ENCODE measurements around the gene PRSS33. TPM values are rescaled to one million over a fixed set of nuclear protein-coding genes. Genes with fewer than 3 reads are reported as not detected.

PRSS33 gene
- polyA plus RNA-seq, 2 of the 4 experiments (the other 2 are of a cell fraction) = 0.04 TPM; not detected in 1

DNA sequence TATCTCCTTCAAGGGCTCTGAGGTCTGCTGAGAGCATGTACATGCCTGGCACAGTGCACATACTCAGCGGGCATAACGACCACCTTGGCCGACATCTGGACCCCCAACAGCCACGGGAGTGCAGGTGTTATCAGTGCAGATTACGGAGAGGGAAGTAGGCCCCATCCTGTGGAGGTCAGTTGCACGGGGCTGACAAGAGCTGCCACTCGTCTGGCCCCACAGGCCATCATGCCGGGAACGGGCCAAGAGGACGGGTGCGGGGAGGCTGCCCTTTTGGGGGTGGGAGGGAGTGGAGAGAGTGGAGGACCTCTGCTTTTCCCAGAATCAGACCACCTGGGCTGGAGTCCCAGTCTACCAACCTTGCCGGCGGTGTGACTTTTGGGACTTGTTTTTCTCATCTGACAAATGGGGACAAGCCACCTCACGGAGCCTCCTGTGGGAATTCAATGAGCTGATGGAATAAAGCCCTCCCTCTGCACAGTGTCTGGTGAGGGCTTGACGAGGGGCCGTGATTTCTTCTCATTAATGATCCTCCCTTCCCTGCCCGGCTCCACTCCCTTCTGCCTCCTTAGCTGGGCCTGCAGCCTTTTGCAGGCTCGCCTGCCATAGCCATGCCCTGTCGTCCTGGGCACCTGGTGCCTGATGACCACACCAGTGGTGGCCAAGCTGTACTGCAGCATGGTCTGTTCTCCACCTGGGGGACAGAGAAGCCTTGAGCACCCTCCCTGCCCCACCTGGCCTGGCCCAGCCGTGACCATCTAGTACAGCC is 4.6 kb downstream of the PRSS33 start:
- TF ChIP-seq FOXS1 (CRISPR knock-in tag; IDR thresholded peaks at IDR 0.05) (no peak), MYC (IDR thresholded peaks at IDR 0.05; ENCODE audit: borderline replicate concordance, low read length) (no peak), EP300 (IDR thresholded peaks at IDR 0.05) (no peak)
- TF ChIP-seq, protein P1, sequence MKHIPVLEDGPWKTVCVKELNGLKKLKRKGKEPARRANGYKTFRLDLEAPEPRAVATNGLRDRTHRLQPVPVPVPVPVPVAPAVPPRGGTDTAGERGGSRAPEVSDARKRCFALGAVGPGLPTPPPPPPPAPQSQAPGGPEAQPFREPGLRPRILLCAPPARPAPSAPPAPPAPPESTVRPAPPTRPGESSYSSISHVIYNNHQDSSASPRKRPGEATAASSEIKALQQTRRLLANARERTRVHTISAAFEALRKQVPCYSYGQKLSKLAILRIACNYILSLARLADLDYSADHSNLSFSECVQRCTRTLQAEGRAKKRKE (CRISPR knock-in tag; IDR thresholded peaks at IDR 0.05; ENCODE audit: low read depth) = no peak
- peaks cover 8% of the 10 kb centered on the region for H3K4me1 ChIP-seq
- no peak overlapping the region for H3K4me3 ChIP-seq
- DNase-seq (ENCODE audit: low read depth in 1 of 2, low spot score in 1 of 2) (no peak), FAIRE-seq (no peak), ATAC-seq (peak; percentile 66 to 77)
- 89% methylated on average over 17 of the region's 20 CpGs for WGBS (ENCODE audit: missing lambda C conversion rate)
- no peaks in the 10 kb centered on the region for H3K9me3 ChIP-seq
- no peak overlapping the region for H3K4me2 ChIP-seq
- POLR2A ChIA-PET = no interaction called here
- H3K27ac ChIP-seq = no peak overlapping the region
- CTCF ChIA-PET = interaction anchor here (0.9 to 3.8 kb wide), 8 partner anchors 9 to 88 kb away, joined by 3 to 17 read pairs (median 6); no protein-coding TSS in a partner anchor

DNA sequence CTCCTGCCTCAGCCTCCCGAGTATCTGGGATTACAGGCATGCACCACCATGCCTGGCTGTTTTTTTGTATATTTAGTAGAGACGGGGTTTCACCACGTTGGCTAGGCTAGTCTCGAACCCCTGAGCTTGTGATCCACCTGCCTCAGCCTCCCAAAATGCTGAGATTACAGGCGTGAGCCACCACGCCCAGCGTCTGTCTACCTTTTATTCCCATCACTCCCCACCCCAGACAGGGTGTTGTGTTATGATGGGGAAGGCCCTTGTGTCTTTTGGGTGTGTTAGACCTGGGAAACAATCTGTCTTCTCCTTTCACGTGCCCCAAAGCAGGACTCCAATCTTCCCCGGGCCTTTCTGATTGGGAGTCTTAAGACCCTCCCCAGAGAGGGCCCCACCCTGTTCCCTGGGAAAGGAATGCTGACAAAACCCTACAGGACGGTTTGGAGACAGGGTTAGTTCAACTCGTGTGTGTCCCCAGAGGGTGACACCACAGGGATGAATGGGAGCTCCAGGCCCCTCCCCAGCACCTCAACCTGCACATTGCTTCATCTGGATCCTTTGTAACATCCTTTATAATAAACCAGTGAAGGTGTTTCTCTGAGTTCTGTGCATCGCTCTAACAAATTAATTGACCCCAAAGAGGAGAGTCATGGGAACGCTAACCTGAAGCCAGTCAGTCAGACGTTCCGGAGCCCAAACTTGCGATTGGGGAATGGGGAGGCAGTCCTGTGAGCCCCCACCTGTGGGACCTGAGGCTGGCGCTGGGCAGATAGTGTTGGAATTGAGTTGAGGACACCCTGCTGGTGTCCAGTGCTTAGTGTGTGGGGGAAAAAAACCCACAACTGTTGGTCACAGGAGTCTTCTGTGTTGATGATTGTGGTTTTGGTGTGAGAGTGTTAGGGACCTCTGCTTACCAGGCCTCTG is 7.1 kb downstream of the PRSS33 start:
- FAIRE-seq = no peak
- ChIA-PET POLR2A (no interaction called here), CTCF (interaction anchor here (0.8 to 3.2 kb wide), 3 partner anchors 9 to 88 kb away, joined by 3 to 11 read pairs (median 4); no protein-coding TSS in a partner anchor)
- peaks cover 16% of the 10 kb centered on the region for H3K4me1 ChIP-seq
- TF ChIP-seq RAD21 (conservative IDR thresholded peaks at IDR 0.05 in 1 of 2, IDR thresholded peaks at IDR 0.05 in 1 of 2) (no peak), FOSB (CRISPR knock-in tag; IDR thresholded peaks at IDR 0.05) (no peak), RARB (CRISPR knock-in tag; IDR thresholded peaks at IDR 0.05) (no peak), HOXA7 (CRISPR knock-in tag; IDR thresholded peaks at IDR 0.05) (no peak), CHD2 (IDR thresholded peaks at IDR 0.05; ENCODE audit: low read length, partially characterized antibody) (no peak)
- no peaks in the 10 kb centered on the region for H3K9me3 ChIP-seq
- no peak overlapping the region for H3K4me2 ChIP-seq
- DNase-seq (ENCODE audit: low read depth in 1 of 2, low spot score in 1 of 2) = no peak
- H3K4me3 ChIP-seq = no peak overlapping the region
- no peak for ATAC-seq
- WGBS (ENCODE audit: missing lambda C conversion rate) = 78% methylated on average over 17 of the region's 17 CpGs
- no peak overlapping the region for H3K27ac ChIP-seq

- Histone ChIP-seq H3K4me2 (no peak overlapping the region), H3K4me1 (peaks cover 19% of the 10 kb centered on the region), H3K9me3 (no peaks in the 10 kb centered on the region), H3K4me3 (no peak overlapping the region), H3K27ac (no peak overlapping the region; a peak in 1 of 6 replicates)
- FAIRE-seq = no peak
- POLR2A ChIA-PET = interaction anchor here (1.0 to 2.1 kb wide), 2 partner anchors 27 to 89 kb away, joined by 4 to 11 read pairs; partner anchors contain the start of gene SRRM2
- TF ChIP-seq EP300 (IDR thresholded peaks at IDR 0.05) (no peak), CTCF (IDR thresholded peaks at IDR 0.05) (no peak), POLR2A (IDR thresholded peaks at IDR 0.05; ENCODE audit: low read length) (peak; percentile 28)
- DNase-seq (ENCODE audit: low read depth in 1 of 2, low spot score in 1 of 2) = no peak
- ATAC-seq = no peak
- 93% methylated on average over 23 of the region's 23 CpGs for WGBS (ENCODE audit: missing lambda C conversion rate)
- CTCF ChIA-PET = interaction anchor here (1.0 to 3.2 kb wide), 6 partner anchors 8 to 89 kb away, joined by 3 to 11 read pairs (median 8); partner anchors contain the start of gene PRSS33
Observed at GRCh38 chr16:2779151-2779920, 8.0 kb downstream of the PRSS33 start.

GRCh38 chr16:2778630-2778958 is 8.8 kb downstream of the PRSS33 start:
- ATAC-seq (no peak), FAIRE-seq (no peak), DNase-seq (ENCODE audit: low read depth in 1 of 2, low spot score in 1 of 2) (no peak)
- 97% methylated on average over 12 of the region's 12 CpGs for WGBS (ENCODE audit: missing lambda C conversion rate)
- Histone ChIP-seq H3K27ac (peak overlapping the region in 1 of 2 experiments; percentile 100; a peak in 4 of 6 replicates), H3K4me1 (peaks cover 19% of the 10 kb centered on the region), H3K4me2 (peak overlapping the region; percentile 96), H3K9me3 (no peaks in the 10 kb centered on the region), H3K4me3 (peak overlapping the region; percentile 95; the same call in 2 of the 3 replicates)
- CTCF ChIA-PET = interaction anchor here (1.0 to 3.2 kb wide), 6 partner anchors 9 to 90 kb away, joined by 3 to 11 read pairs (median 8); partner anchors contain the start of gene PRSS33
- TF ChIP-seq CHD2 (IDR thresholded peaks at IDR 0.05; ENCODE audit: low read length, partially characterized antibody) (no peak), ZNF302 (CRISPR knock-in tag; IDR thresholded peaks at IDR 0.05) (no peak), MAFK (IDR thresholded peaks at IDR 0.05; ENCODE audit: partially characterized antibody) (no peak), ZC3H11A (IDR thresholded peaks at IDR 0.05) (no peak), CBX8 (IDR thresholded peaks at IDR 0.05) (no peak), POLR2A (IDR thresholded peaks at IDR 0.05; ENCODE audit: low read length) (peak; percentile 2; the same call in 1 of the 2 replicates)
- POLR2A ChIA-PET = interaction anchor here (1.0 to 2.1 kb wide), 2 partner anchors 26 to 90 kb away, joined by 4 to 11 read pairs; partner anchors contain the start of gene SRRM2
